B cell (primary cell): ENCODE data around the gene BDKRB1. TPM values are rescaled to one million over a fixed set of nuclear protein-coding genes. Genes with fewer than 3 reads are reported as not detected.

ENCODE experiments used
- ATAC-seq: fragments of 200-7000 bp; cut with Tn5 transposase; one replicate; pipeline ENCODE4 v1.10.0; 2021; ENCODE audit warnings: low read depth, mild to moderate bottlenecking, moderate number of reproducible peaks, moderate library complexity
- CTCF ChIA-PET: fragments of 350-600 bp; sonication (Branson Sonifier 250); formaldehyde crosslinking; loops from one replicate; lab custom pipeline; 2021; ENCODE audit warnings: antibody characterized with exemption, inconsistent platforms; lab: Charles Lee
- POLR2A ChIA-PET: fragments of 350-600 bp; sonication (Branson Sonifier 250); formaldehyde crosslinking; loops from one replicate; lab custom pipeline; 2021; ENCODE audit warnings: antibody characterized with exemption; lab: Charles Lee
- DNase-seq: peaks from one replicate; pipeline ENCODE4 v3.0.0; 2013
- H2AFZ ChIP-seq: 2 replicates; pipeline ENCODE4 v1.6.1; 2012; ENCODE audit warnings: mild to moderate bottlenecking, low read depth, low read length; ENCODE audit not compliant: insufficient read depth, poor library complexity, severe bottlenecking
- H3K27ac ChIP-seq, 2 donors: 1 replicate in 1 of 2; 2 replicates in 1 of 2; pipeline ENCODE4 v1.5.1; 2012 to 2013; ENCODE audit warnings: low read length in 2 of 2, mild to moderate bottlenecking in 2 of 2, moderate library complexity in 1 of 2
- H3K27me3 ChIP-seq, 4 experiments: fragments of 200-600 bp in 1 of 4; sonication (generic) in 1 of 4; replicated peaks in 1 of 4; 1 replicate in 2 of 4; 2 replicates in 2 of 4; pipeline versions ENCODE4 v1.6.1 to v1.7.0; 2013 to 2016; ENCODE audit warnings: low read length in 3 of 4, mild to moderate bottlenecking in 2 of 4, mixed read lengths in 1 of 4, moderate library complexity in 1 of 4; ENCODE audit not compliant: insufficient read depth in 4 of 4, control insufficient read depth in 3 of 4; ENCODE audit errors: control extremely low read depth in 1 of 4
- H3K36me3 ChIP-seq, 2 experiments: replicated peaks in 1 of 2; 1 replicate in 1 of 2; 2 replicates in 1 of 2; pipeline versions ENCODE4 v1.6.1 to v1.7.1; 2013; ENCODE audit warnings: low read length in 1 of 2; ENCODE audit not compliant: insufficient read depth in 2 of 2, control insufficient read depth in 1 of 2; ENCODE audit errors: control extremely low read depth in 1 of 2, extremely low read depth in 1 of 2
- H3K4me1 ChIP-seq, 2 donors: fragments of 200-600 bp in 1 of 2; sonication (generic) in 1 of 2; 1 replicate in 1 of 2; 2 replicates in 1 of 2; pipeline versions ENCODE4 v1.5.1 to v1.6.1; 2013 to 2017; ENCODE audit warnings: low read length in 2 of 2; ENCODE audit not compliant: control insufficient read depth in 2 of 2, insufficient read depth in 2 of 2
- H3K4me2 ChIP-seq: replicated peaks from 2 replicates; pipeline ENCODE3; 2012; ENCODE audit warnings: mild to moderate bottlenecking, low read depth, low read length; ENCODE audit not compliant: poor library complexity, severe bottlenecking
- H3K4me3 ChIP-seq, 5 experiments: fragments of 200-600 bp in 1 of 5; sonication (generic) in 1 of 5; 1 replicate in 3 of 5; 2 replicates in 2 of 5; pipeline versions ENCODE4 v1.5.1 to v1.7.0; 2011 to 2016; ENCODE audit warnings: low read length in 4 of 5, mild to moderate bottlenecking in 4 of 5, low read depth in 2 of 5, control low read depth in 1 of 5, moderate library complexity in 1 of 5; ENCODE audit not compliant: insufficient read depth in 1 of 5; ENCODE audit errors: control extremely low read depth in 1 of 5, extremely low read depth in 1 of 5
- H3K79me2 ChIP-seq: fragments of 200-600 bp; sonication (generic); one replicate; pipeline ENCODE4 v1.6.0; 2016; ENCODE audit warnings: low read length; ENCODE audit not compliant: control insufficient read depth, insufficient read depth
- H3K9ac ChIP-seq: fragments of 200-600 bp; sonication (generic); 2 replicates; pipeline ENCODE4 v1.6.1; 2017; ENCODE audit warnings: mild to moderate bottlenecking, low read length, moderate library complexity
- H3K9me3 ChIP-seq, 3 donors: one replicate each; pipeline versions ENCODE4 v1.6.1 to v1.7.1; 2013; ENCODE audit warnings: low read length in 2 of 3; ENCODE audit not compliant: control insufficient read depth in 2 of 3, insufficient read depth in 1 of 3; ENCODE audit errors: control extremely low read depth in 1 of 3
- H4K20me1 ChIP-seq: 2 replicates; pipeline ENCODE4 v1.6.0; 2012; ENCODE audit warnings: mild to moderate bottlenecking, low read length; ENCODE audit not compliant: insufficient read depth, control insufficient read depth, poor library complexity, severe bottlenecking
- H3K27ac Mint-ChIP-seq: one replicate; pipeline ENCODE4 v1.8.0; 2021; ENCODE audit warnings: mixed read lengths
- H3K27me3 Mint-ChIP-seq: one replicate; pipeline ENCODE4 v1.8.0; 2021; ENCODE audit warnings: mixed read lengths
- H3K4me1 Mint-ChIP-seq: one replicate; pipeline ENCODE4 v1.8.0; 2021; ENCODE audit warnings: mixed read lengths
- H3K4me3 Mint-ChIP-seq: one replicate; pipeline ENCODE4 v1.8.0; 2021; ENCODE audit warnings: mixed read lengths
- H3K9me3 Mint-ChIP-seq: one replicate; pipeline ENCODE4 v1.8.0; 2022; ENCODE audit warnings: mixed read lengths; ENCODE audit not compliant: insufficient read depth
- CTCF ChIP-seq: fragments of 200-600 bp; IDR thresholded peaks from one replicate; pipeline ENCODE4 v1.8.0; 2022; ENCODE audit warnings: antibody characterized with exemption, mild to moderate bottlenecking
- EZH2 ChIP-seq: IDR thresholded peaks from 2 replicates; pipeline ENCODE4 v1.6.1; 2012; ENCODE audit warnings: borderline replicate concordance, low read depth, mild to moderate bottlenecking, moderate library complexity, low read length; ENCODE audit not compliant: insufficient read depth, poor library complexity, severe bottlenecking
- WGBS: methylation state at CpG from one replicate; pipeline ENCODE4 v1.1.5; 2013; ENCODE audit warnings: missing lambda C conversion rate; ENCODE audit not compliant: insufficient coverage; 5-methylcytosine and 5-hydroxymethylcytosine counted together
- intact Hi-C: fragments of 100-400 bp; cut with micrococcal nuclease; formaldehyde crosslinking; loops from one replicate; pipeline ENCODE4 v1.10.0; 2022
- polyA plus RNA-seq: library from polyadenylated mRNA; depleted of rRNA; stranded (reverse); fragments of >200 nt; gene quantifications from 2 replicates; pipeline ENCODE4 v1.2.3, GENCODE V29; 2012
- total RNA-seq, 2 donors: library from RNA; stranded (reverse); fragments of 120-200 nt in 1 of 2; gene quantifications; 1 replicate in 1 of 2; 2 replicates in 1 of 2; pipeline versions ENCODE4 v1.2.3 to v1.2.4, GENCODE V29; 2013 to 2022

Gene BDKRB1
- total and polyA plus RNA-seq, 2 donors (not counting 1 experiment from before 2014, with no cell fraction given), result not detected

GRCh38 chr14:96284430-96284829 lies 28.4 kb downstream of the BDKRB1 start:
- ChIA-PET CTCF (interaction anchor here (1.0 kb wide), 1 partner anchor 12 kb away, joined by 4 read pairs; no protein-coding TSS in a partner anchor), POLR2A (no interaction called here)
- Mint-ChIP-seq H3K27ac (no peak overlapping the region), H3K27me3 (no peaks in the 10 kb centered on the region), H3K4me1 (no peaks in the 10 kb centered on the region), H3K4me3 (no peak overlapping the region), H3K9me3 (no peaks in the 10 kb centered on the region)
- Histone ChIP-seq H3K9ac (no peak overlapping the region), H3K4me1 (no peaks in the 10 kb centered on the region), H3K4me2 (no peak overlapping the region), H3K27ac (no peak overlapping the region), H3K27me3 (no peaks in the 10 kb centered on the region), H2AFZ (no peak overlapping the region), H3K4me3 (no peak overlapping the region), H3K36me3 (peaks cover 2 to 32% of the 10 kb centered on the region in 2 experiments), H3K9me3 (no peaks in the 10 kb centered on the region), H3K79me2 (no peaks in the 10 kb centered on the region), H4K20me1 (no peaks in the 10 kb centered on the region)
- DNase-seq, result no peak
- no CpG with 5 or more reads among the region's 1 CpG for WGBS
- intact Hi-C loops, result no loop called here
- TF ChIP-seq CTCF, result no peak
- TF ChIP-seq EZH2, result no peak
- no peak for ATAC-seq

- Histone ChIP-seq H3K9ac (no peak overlapping the region), H4K20me1 (no peaks in the 10 kb centered on the region)
These were observed 29.7 kb downstream of the BDKRB1 start for GRCh38 chr14:96285667-96286066.

More at GRCh38 chr14:96285667-96286066, 29.7 kb downstream of the BDKRB1 start:
- Histone ChIP-seq H3K4me1 (no peaks in the 10 kb centered on the region), H3K27me3 (no peaks in the 10 kb centered on the region), H3K4me2 (no peak overlapping the region), H2AFZ (no peak overlapping the region), H3K9me3 (no peaks in the 10 kb centered on the region), H3K27ac (no peak overlapping the region), H3K36me3 (peaks cover 2 to 44% of the 10 kb centered on the region in 2 experiments), H3K4me3 (no peak overlapping the region), H3K79me2 (no peaks in the 10 kb centered on the region)
- Mint-ChIP-seq H3K4me3 (no peak overlapping the region), H3K9me3 (no peaks in the 10 kb centered on the region), H3K27ac (no peak overlapping the region), H3K4me1 (no peaks in the 10 kb centered on the region), H3K27me3 (no peaks in the 10 kb centered on the region)
- ATAC-seq (no peak), DNase-seq (no peak)
- WGBS, result 97% methylated on average over 14 of the region's 17 CpGs
- intact Hi-C loops, result no loop called here
- TF ChIP-seq EZH2, result no peak
- no peak for TF ChIP-seq CTCF
- POLR2A ChIA-PET, result no interaction called here
- CTCF ChIA-PET, result no interaction called here
